ENCODE measurements around the gene RASA2.

- TF ChIP-seq REST (IDR thresholded peaks at IDR 0.05; ENCODE audit: unreplicated experiment), result no peak
- TF ChIP-seq, protein P1, sequence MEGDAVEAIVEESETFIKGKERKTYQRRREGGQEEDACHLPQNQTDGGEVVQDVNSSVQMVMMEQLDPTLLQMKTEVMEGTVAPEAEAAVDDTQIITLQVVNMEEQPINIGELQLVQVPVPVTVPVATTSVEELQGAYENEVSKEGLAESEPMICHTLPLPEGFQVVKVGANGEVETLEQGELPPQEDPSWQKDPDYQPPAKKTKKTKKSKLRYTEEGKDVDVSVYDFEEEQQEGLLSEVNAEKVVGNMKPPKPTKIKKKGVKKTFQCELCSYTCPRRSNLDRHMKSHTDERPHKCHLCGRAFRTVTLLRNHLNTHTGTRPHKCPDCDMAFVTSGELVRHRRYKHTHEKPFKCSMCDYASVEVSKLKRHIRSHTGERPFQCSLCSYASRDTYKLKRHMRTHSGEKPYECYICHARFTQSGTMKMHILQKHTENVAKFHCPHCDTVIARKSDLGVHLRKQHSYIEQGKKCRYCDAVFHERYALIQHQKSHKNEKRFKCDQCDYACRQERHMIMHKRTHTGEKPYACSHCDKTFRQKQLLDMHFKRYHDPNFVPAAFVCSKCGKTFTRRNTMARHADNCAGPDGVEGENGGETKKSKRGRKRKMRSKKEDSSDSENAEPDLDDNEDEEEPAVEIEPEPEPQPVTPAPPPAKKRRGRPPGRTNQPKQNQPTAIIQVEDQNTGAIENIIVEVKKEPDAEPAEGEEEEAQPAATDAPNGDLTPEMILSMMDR (conservative IDR thresholded peaks at IDR 0.05; ENCODE audit: low read depth in 2 of 2), result no peak
- no peak for TF ChIP-seq POLR2AphosphoS5 (IDR thresholded peaks at IDR 0.05; ENCODE audit: low read depth)
- TF ChIP-seq CREB1 (CRISPR knock-in tag; IDR thresholded peaks at IDR 0.05; ENCODE audit: low read depth), result no peak
- TF ChIP-seq JUNB (IDR thresholded peaks at IDR 0.05; ENCODE audit: unreplicated experiment), result no peak
- TF ChIP-seq EZH2 (IDR thresholded peaks at IDR 0.05; ENCODE audit: low read depth, unreplicated experiment), result no peak
- TF ChIP-seq EZH2phosphoT487 (IDR thresholded peaks at IDR 0.05; ENCODE audit: unreplicated experiment), result no peak
- no peak for TF ChIP-seq ZNF331 (CRISPR knock-in tag; IDR thresholded peaks at IDR 0.05; ENCODE audit: low read depth)
- TF ChIP-seq NANOG (IDR thresholded peaks at IDR 0.05; ENCODE audit: borderline replicate concordance), result no peak
Measured at GRCh38 chr3:141528800-141529199, 42.0 kb downstream of the RASA2 start.

All from GM23338 (cell line).